ENCODE data around the gene C9orf72.
"Not testable (repeated sequence)": the region's sequence is repeated elsewhere in the genome, so short reads cannot be mapped to it uniquely, and the experiment has no call there.

Gene C9orf72

GRCh38 chr9:27510780-27511179, 62.5 kb downstream of the C9orf72 start:
- DNase-seq = no peak

GRCh38 chr9:27506981-27507380, 66.3 kb downstream of the C9orf72 start:
- DNase-seq = no peak

GRCh38 chr9:27505744-27506161, 67.5 kb downstream of the C9orf72 start:
- no peak for DNase-seq

GRCh38 chr9:27504259-27504658, 69.0 kb downstream of the C9orf72 start:
- no peak for DNase-seq

- no peak for DNase-seq
These were observed 69.7 kb downstream of the C9orf72 start for GRCh38 chr9:27503623-27504022.

GRCh38 chr9:27500902-27501301, 72.4 kb downstream of the C9orf72 start:
- not testable (repeated sequence) for DNase-seq

- DNase-seq = no peak
These were observed 73.8 kb downstream of the C9orf72 start for GRCh38 chr9:27499451-27499850.

- DNase-seq = no peak
These were observed 75.3 kb downstream of the C9orf72 start for GRCh38 chr9:27497883-27498417.
